Hepatocyte (in vitro differentiated cells): ENCODE data around the gene MAPK8IP1. TPM values are rescaled to one million over a fixed set of nuclear protein-coding genes. Genes with fewer than 3 reads are reported as not detected.

Experiments
- DNase-seq: peaks from one replicate; pipeline ENCODE4 v3.0.0-alpha.2; 2016; ENCODE audit warnings: low spot score
- H2AFZ ChIP-seq: fragments of 200-600 bp; sonication (generic); 2 replicates; pipeline ENCODE4 v1.6.0; 2016; ENCODE audit warnings: antibody characterized with exemption, mild to moderate bottlenecking
- H3K27ac ChIP-seq: fragments of 200-600 bp; sonication (generic); 2 replicates; pipeline ENCODE4 v1.5.1; 2016; ENCODE audit warnings: mild to moderate bottlenecking
- H3K27me3 ChIP-seq: fragments of 200-600 bp; sonication (generic); 2 replicates; pipeline ENCODE4 v1.6.1; 2016
- H3K36me3 ChIP-seq: fragments of 200-600 bp; sonication (generic); replicated peaks from 2 replicates; pipeline ENCODE4 v1.5.1; 2016; ENCODE audit warnings: low read depth; ENCODE audit not compliant: insufficient read depth
- H3K4me1 ChIP-seq: fragments of 200-600 bp; sonication (generic); 2 replicates; pipeline ENCODE4 v1.5.1; 2016; ENCODE audit warnings: mild to moderate bottlenecking, moderate library complexity; ENCODE audit not compliant: insufficient read depth
- H3K4me2 ChIP-seq: fragments of 200-600 bp; sonication (generic); 2 replicates; pipeline ENCODE4 v1.6.0; 2016
- H3K4me3 ChIP-seq: fragments of 200-600 bp; sonication (generic); 2 replicates; pipeline ENCODE4 v1.5.1; 2016; ENCODE audit warnings: mild to moderate bottlenecking
- H3K79me2 ChIP-seq: fragments of 200-600 bp; sonication (generic); 2 replicates; pipeline ENCODE4 v1.6.0; 2017; ENCODE audit warnings: mild to moderate bottlenecking
- H3K9me2 ChIP-seq: fragments of 200-600 bp; sonication (generic); replicated peaks from 2 replicates; pipeline ENCODE4 v1.6.0; 2017; ENCODE audit warnings: mild to moderate bottlenecking; ENCODE audit not compliant: insufficient read depth
- H3K9me3 ChIP-seq: fragments of 200-600 bp; sonication (generic); 2 replicates; pipeline ENCODE4 v1.5.1; 2016; ENCODE audit warnings: low read depth, mild to moderate bottlenecking
- H4K20me1 ChIP-seq: fragments of 200-600 bp; sonication (generic); 2 replicates; pipeline ENCODE4 v1.6.0; 2016; ENCODE audit warnings: mild to moderate bottlenecking; ENCODE audit not compliant: insufficient read depth, poor library complexity, severe bottlenecking
- CTCF ChIP-seq: fragments of 200-600 bp; sonication (generic); IDR thresholded peaks from 2 replicates; pipeline ENCODE4 v1.5.1; 2016; ENCODE audit warnings: antibody characterized with exemption, mild to moderate bottlenecking; ENCODE audit not compliant: poor library complexity
- EZH2 ChIP-seq: fragments of 200-600 bp; sonication (generic); IDR thresholded peaks from 2 replicates; pipeline ENCODE4 v1.6.1; 2016; ENCODE audit warnings: antibody characterized with exemption, mild to moderate bottlenecking, borderline replicate concordance
- EZH2phosphoT487 ChIP-seq: fragments of 200-600 bp; sonication (generic); IDR thresholded peaks from one replicate; pipeline ENCODE4 v1.6.1; 2018; ENCODE audit warnings: antibody characterized with exemption, mild to moderate bottlenecking, low read depth, moderate library complexity; ENCODE audit not compliant: unreplicated experiment, severe bottlenecking
- WGBS: methylation state at CpG from one replicate; pipeline ENCODE4 v1.1.6; 2016; ENCODE audit warnings: low lambda C conversion rate; ENCODE audit errors: missing lambda C conversion rate; 5-methylcytosine and 5-hydroxymethylcytosine counted together
- polyA plus RNA-seq: library from polyadenylated mRNA; unstranded; fragments of >200 nt; fragmentation: Nextera tagmentation; extraction: Ambion mirVana; gene quantifications from 2 replicates; pipeline ENCODE4 v1.2.1, GENCODE V29; 2016
- total RNA-seq: library from RNA; depleted of rRNA; stranded (reverse); fragments of >200 nt; gene quantifications from 2 replicates; pipeline ENCODE4 v1.2.3, GENCODE V29; 2014

The MAPK8IP1 gene
- total and polyA plus RNA-seq, 2 experiments from 2014 or later: 7.2 to 7.6 TPM

DNA sequence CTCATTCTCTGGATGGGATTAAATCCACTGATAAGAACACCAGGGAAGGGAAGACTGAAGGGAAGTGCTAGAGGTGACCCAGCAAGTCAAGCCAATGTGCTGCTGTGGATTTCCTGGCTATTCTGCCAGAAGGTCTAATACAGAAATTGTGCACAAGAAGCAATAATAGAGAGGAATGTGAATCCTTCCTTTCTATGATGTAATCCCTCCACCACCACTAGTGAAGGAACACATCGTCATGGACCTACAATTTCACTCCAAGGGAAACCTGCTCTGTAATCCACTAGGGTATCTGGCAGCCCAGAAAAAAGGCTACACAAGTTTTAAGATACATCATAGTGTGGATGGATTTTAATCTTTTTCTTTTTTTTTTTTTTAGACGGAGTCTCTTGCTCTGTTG lies 54.4 kb downstream of the MAPK8IP1 start:
- Histone ChIP-seq H3K27ac (no peak overlapping the region), H3K27me3 (no peaks in the 10 kb centered on the region), H3K79me2 (no peaks in the 10 kb centered on the region), H3K4me3 (no peak overlapping the region), H3K4me1 (no peaks in the 10 kb centered on the region), H3K9me2 (no peaks in the 10 kb centered on the region), H4K20me1 (no peaks in the 10 kb centered on the region), H2AFZ (no peak overlapping the region), H3K36me3 (no peaks in the 10 kb centered on the region), H3K9me3 (no peaks in the 10 kb centered on the region), H3K4me2 (no peak overlapping the region)
- 88% methylated on average over 2 of the region's 2 CpGs for WGBS
- TF ChIP-seq CTCF: no peak
- no peak for TF ChIP-seq EZH2phosphoT487
- TF ChIP-seq EZH2: no peak
- DNase-seq: no peak

DNA sequence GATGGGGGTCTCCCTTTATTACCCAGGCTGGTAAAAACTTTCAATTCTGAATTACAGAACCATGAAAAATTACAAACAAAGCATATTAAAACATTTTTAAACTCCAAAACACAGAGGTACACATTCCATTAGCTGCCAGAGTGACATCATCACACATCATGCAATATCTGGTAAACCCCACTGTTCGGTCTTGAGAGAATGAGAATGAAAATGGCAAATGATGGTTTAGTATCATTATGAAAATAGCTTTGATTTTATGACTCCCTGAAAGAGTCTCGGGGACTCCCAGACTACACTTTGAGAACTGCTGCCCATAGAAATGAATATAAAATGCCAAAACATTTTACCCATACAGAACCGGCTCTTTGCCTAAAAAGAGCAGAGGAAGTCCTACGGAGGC lies 55.8 kb downstream of the MAPK8IP1 start:
- Histone ChIP-seq H2AFZ (no peak overlapping the region), H3K36me3 (no peaks in the 10 kb centered on the region), H3K9me2 (no peaks in the 10 kb centered on the region), H3K79me2 (no peaks in the 10 kb centered on the region), H3K4me3 (no peak overlapping the region), H3K4me2 (no peak overlapping the region), H3K27me3 (no peaks in the 10 kb centered on the region), H3K9me3 (no peaks in the 10 kb centered on the region), H3K4me1 (no peaks in the 10 kb centered on the region), H4K20me1 (no peaks in the 10 kb centered on the region), H3K27ac (no peak overlapping the region)
- DNase-seq: no peak
- no peak for TF ChIP-seq EZH2phosphoT487
- TF ChIP-seq CTCF: no peak
- TF ChIP-seq EZH2: no peak
- 97% methylated on average over 4 of the region's 4 CpGs for WGBS

DNA sequence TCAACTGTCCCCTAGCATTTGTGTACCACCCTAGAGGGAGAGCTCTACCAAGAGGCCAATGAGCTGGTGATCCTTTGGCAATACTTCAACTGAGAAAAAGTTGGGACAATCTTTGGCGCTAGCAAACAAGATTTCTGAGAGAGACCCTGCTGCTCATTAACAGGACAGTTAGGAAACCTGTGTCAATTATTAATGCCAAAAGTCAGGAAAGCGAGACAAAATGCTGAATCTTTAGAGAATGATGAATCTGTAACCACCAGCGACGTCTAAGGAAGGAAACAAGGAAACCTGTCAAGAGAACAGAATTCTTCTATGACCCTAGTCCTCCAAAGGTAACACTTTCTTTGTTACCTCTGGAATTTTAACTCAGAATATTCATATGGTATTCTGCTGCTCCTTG lies 56.9 kb downstream of the MAPK8IP1 start:
- Histone ChIP-seq H3K4me2 (no peak overlapping the region), H3K79me2 (no peaks in the 10 kb centered on the region), H4K20me1 (no peaks in the 10 kb centered on the region), H3K27me3 (no peaks in the 10 kb centered on the region), H3K9me3 (no peaks in the 10 kb centered on the region), H3K4me1 (no peaks in the 10 kb centered on the region), H2AFZ (no peak overlapping the region), H3K36me3 (no peaks in the 10 kb centered on the region), H3K27ac (no peak overlapping the region), H3K9me2 (no peaks in the 10 kb centered on the region), H3K4me3 (no peak overlapping the region)
- no peak for TF ChIP-seq EZH2
- no peak for TF ChIP-seq EZH2phosphoT487
- TF ChIP-seq CTCF: no peak
- no peak for DNase-seq
- 80% methylated on average over 4 of the region's 4 CpGs for WGBS

DNA sequence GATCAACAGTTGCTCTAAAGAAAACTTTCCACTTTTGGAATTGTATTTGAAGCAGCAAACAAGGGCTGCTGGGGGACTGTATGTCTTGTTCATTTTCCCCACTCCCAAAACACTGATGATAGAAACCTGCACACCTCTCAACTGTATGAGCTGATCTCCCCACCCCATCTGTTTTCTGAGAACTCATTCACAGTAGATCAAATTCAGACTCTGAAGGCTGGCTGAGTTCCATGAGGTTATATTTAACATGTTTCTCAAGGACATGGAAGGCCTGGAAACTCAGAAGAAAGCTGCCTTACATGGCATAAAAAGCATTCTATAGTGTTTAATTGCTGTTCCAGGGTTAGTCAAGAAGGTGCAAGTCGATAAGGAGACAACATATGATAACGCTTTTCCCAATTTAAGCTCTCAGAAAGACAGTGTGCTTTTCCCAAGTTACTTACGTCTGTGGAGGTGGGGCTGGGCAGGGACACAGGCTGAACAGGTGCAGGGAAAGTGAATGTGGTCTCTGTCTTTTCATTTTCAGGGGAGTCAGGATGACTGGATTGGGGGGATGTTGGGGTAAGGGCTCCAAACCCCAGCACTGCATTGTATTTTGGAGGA lies 60.0 kb downstream of the MAPK8IP1 start:
- TF ChIP-seq EZH2: no peak
- no peak for TF ChIP-seq CTCF
- no peak for TF ChIP-seq EZH2phosphoT487
- H2AFZ ChIP-seq: no peak overlapping the region
- no peak overlapping the region for H3K27ac ChIP-seq
- DNase-seq: no peak
- no peak overlapping the region for H3K4me3 ChIP-seq
- 88% methylated on average over 3 of the region's 3 CpGs for whole genome bisulfite sequencing
- H3K79me2 ChIP-seq: no peaks in the 10 kb centered on the region
- H3K4me1 ChIP-seq: no peaks in the 10 kb centered on the region
- H3K27me3 ChIP-seq: no peaks in the 10 kb centered on the region
- no peak overlapping the region for H3K4me2 ChIP-seq
- H3K9me2 ChIP-seq: no peaks in the 10 kb centered on the region
- no peaks in the 10 kb centered on the region for H3K9me3 ChIP-seq
- no peaks in the 10 kb centered on the region for H3K36me3 ChIP-seq
- no peaks in the 10 kb centered on the region for H4K20me1 ChIP-seq
